T-helper 1 cell treated with Interleukin-12 subunit alpha and Interleukin-12 subunit beta and Interleukin-4 antibody, amounts not matched to agents 30 μg/mL and 1 μg/mL, for 36 hours (primary cell): ENCODE measurements around the gene ZNF836.
"Not testable (repeated sequence)": the region's sequence is repeated elsewhere in the genome, so short reads cannot be mapped to it uniquely, and the experiment has no call there.

Experiments used
- H3K27ac Mint-ChIP-seq: one replicate; pipeline ENCODE4 v1.8.0; 2021; ENCODE audit warnings: mild to moderate bottlenecking, mixed read lengths
- H3K27me3 Mint-ChIP-seq: one replicate; pipeline ENCODE4 v1.8.0; 2021; ENCODE audit warnings: low read depth, mixed read lengths
- H3K36me3 Mint-ChIP-seq: one replicate; pipeline ENCODE4 v1.8.0; 2021; ENCODE audit warnings: low read depth, mixed read lengths
- H3K4me1 Mint-ChIP-seq: one replicate; pipeline ENCODE4 v1.8.0; 2021; ENCODE audit warnings: low read depth, mixed read lengths
- H3K4me3 Mint-ChIP-seq: one replicate; pipeline ENCODE4 v1.8.0; 2021; ENCODE audit warnings: mild to moderate bottlenecking, moderate library complexity, mixed read lengths
- H3K9me3 Mint-ChIP-seq: one replicate; pipeline ENCODE4 v1.8.0; 2021; ENCODE audit warnings: mixed read lengths

Gene ZNF836

DNA sequence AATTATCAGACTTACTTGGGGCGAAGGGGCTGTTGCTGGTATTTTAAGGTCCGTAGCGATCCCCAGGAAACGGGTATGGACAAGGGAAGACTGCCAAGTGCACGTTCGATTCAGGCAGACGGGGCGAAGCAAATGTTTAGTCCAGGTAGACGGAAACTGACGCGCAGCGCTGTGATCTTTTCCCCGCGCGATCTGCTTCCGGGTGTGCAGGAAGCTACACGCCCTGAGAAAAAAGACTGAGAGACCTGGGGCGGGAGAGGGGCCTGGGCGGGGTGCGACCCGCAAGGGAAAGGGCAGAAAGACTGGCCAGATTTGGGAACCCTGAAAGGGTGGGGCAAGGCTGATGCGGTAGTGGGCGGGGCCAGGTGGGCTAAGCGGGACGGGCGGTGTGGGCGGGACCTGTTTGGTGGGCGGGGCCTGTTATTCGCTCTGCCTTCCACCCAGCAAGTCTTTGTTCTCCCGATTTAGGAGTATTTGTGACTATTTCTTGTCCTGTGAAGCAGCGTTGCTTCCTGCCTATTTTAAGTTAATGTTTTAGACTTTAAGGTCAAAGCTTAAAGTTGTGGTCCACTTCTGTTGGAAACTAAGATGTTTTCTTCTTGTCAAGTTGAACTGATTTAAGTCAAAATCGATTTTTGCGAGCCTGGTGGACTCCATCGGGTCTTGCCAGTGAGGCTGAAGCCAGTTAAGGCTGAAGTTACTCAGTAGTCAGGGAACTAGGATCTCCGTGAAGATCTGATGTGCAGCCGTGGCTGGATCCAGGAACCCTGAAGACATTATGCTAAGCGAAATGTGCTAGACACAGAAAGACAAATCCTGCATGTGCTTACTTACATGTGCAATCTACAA is at the start of gene ZNF836:
Gene ZNF836 (minus strand): TSS at position 301 of the 849 bp plus-strand sequence. CDS start 3,549 bp downstream, outside the sequence.
- H3K4me1 Mint-ChIP-seq: peaks cover 17% of the 10 kb centered on the region
- no peaks in the 10 kb centered on the region for H3K27me3 Mint-ChIP-seq
- H3K4me3 Mint-ChIP-seq: peak within 1 kb of the TSS; percentile 97
- H3K36me3 Mint-ChIP-seq: peaks cover 39% of the 10 kb centered on the region
- peaks cover 27% of the 10 kb centered on the region for H3K9me3 Mint-ChIP-seq
- peak within 1 kb of the TSS; percentile 95 for H3K27ac Mint-ChIP-seq

DNA sequence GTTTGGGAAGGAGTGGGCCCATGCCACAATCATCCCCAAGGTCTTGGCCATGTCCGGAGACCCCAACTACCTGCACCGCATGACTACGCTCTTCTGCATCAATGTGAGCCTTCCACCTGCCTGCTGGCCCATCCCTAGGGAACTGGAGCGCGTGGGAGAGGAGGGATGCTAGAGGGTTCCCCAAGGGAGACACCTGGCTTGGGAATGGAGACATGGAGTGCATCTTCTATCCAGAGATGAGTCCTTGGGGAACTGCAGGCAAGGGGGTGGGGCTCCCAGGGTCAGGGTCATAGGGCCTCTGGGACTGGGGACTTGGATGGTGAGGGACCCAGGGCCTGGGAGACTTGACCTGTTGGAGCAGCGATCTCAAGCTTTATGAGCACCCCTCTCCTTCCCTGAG is 49.6 kb upstream of the ZNF836 start:
- Mint-ChIP-seq H3K4me3 (no peak overlapping the region), H3K4me1 (no peaks in the 10 kb centered on the region), H3K9me3 (no peaks in the 10 kb centered on the region), H3K27ac (no peak overlapping the region), H3K36me3 (peaks cover 85% of the 10 kb centered on the region), H3K27me3 (no peaks in the 10 kb centered on the region)

DNA sequence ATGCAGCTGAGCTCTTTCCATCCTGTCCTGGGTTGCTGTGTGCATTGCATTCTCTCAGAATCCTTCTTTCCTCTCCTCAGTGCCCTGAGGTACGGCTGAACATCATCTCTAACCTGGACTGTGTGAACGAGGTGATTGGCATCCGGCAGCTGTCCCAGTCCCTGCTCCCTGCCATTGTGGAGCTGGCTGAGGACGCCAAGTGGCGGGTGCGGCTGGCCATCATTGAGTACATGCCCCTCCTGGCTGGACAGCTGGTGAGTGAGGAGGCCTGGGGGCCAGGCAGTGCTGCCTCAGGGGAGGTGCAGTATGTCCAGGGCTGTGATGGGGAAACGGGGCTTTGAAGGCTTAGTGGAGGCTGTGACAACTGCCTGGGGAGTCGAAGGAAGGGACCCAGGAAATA is 48.2 kb upstream of the ZNF836 start:
- Mint-ChIP-seq H3K4me1 (no peaks in the 10 kb centered on the region), H3K4me3 (no peak overlapping the region), H3K27me3 (no peaks in the 10 kb centered on the region), H3K36me3 (peaks cover 80% of the 10 kb centered on the region), H3K9me3 (no peaks in the 10 kb centered on the region), H3K27ac (no peak overlapping the region)

DNA sequence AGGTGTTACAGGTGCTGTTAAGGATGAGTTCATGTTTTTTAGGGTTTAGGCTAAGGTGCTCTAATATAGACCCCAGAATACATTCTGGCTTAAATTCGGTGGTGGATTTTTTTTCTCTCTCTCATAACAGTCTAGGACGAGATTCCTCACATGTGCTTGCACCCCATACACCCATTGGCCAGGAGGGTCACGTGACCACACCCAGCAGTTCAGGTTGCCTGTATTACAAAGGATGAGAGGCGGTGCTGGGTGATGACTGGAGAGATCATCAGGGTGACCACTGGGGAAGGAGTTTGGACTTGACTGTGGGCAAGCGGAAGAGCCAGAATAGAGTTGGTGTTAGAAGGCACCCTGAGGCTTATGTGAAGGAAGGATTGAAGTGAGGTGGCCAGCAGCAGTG is 46.2 kb upstream of the ZNF836 start:
- Mint-ChIP-seq H3K4me3 (no peak overlapping the region), H3K36me3 (peaks cover 76% of the 10 kb centered on the region), H3K27ac (peak overlapping the region; percentile 6), H3K27me3 (no peaks in the 10 kb centered on the region), H3K4me1 (no peaks in the 10 kb centered on the region), H3K9me3 (no peaks in the 10 kb centered on the region)

DNA sequence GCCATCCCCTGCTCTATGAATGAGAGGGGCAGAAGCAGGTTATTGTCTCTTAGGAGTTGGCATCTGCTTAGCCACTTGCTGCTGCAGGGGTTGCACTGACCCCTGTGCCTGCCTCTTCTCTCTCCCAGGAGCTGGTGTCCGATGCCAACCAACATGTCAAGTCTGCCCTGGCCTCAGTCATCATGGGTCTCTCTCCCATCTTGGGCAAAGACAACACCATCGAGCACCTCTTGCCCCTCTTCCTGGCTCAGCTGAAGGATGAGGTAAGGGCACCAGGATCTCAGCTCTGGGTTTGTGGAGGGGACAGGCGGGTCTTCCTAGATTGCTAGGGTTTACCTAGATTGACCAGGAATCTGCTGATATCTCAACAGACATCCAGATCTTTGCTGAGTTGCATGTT is 45.0 kb upstream of the ZNF836 start:
- Mint-ChIP-seq H3K4me3 (no peak overlapping the region), H3K27me3 (no peaks in the 10 kb centered on the region), H3K4me1 (no peaks in the 10 kb centered on the region), H3K27ac (no peak overlapping the region), H3K36me3 (peaks cover 78% of the 10 kb centered on the region), H3K9me3 (no peaks in the 10 kb centered on the region)

DNA sequence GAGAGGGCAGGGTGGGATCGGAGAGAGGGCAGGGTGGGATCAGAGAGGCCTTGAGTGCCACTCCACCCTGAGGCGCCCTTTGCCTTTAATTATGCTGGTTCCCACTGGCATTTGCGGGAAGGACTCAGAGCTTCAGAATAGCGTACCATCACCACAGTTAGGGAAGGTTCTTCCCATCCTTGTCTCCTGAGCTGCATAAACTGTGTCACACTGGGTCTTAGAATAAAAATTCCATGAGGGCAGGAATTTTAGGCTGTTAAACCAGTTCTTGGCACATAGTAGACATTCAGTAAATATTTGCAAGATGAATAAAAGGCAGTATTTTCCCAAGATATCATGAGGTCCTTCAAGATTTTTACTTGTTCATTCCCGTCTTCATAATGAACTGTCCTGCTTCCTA is 42.8 kb upstream of the ZNF836 start:
- H3K9me3 Mint-ChIP-seq: no peaks in the 10 kb centered on the region
- H3K36me3 Mint-ChIP-seq: peaks cover 70% of the 10 kb centered on the region
- H3K4me3 Mint-ChIP-seq: no peak overlapping the region
- H3K4me1 Mint-ChIP-seq: no peaks in the 10 kb centered on the region
- H3K27me3 Mint-ChIP-seq: no peaks in the 10 kb centered on the region
- H3K27ac Mint-ChIP-seq: no peak overlapping the region

DNA sequence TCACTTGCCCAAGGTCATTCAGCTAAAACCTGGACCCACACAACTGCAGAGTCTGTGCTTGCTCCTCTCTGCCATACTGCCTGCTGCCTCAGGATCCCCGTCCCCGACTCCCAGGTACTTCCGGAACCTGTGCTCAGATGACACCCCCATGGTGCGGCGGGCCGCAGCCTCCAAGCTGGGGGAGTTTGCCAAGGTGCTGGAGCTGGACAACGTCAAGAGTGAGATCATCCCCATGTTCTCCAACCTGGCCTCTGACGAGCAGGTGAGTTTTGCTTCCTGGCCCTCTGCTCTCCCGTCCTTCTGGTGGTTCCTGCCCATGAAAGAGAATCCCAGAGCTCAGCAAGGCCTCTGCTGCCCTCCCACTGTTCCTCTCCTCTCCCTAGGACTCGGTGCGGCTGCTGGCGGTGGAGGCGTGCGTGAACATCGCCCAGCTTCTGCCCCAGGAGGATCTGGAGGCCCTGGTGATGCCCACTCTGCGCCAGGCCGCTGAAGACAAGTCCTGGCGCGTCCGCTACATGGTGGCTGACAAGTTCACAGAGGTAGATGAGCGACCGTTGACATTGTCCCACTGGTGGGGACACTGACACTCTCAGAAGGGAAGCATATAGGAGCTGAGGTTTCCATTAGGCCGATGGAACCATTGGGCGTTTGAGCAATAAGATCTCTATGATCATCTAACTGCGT is 41.3 kb upstream of the ZNF836 start:
- Mint-ChIP-seq H3K4me3 (no peak overlapping the region), H3K27ac (no peak overlapping the region)

DNA sequence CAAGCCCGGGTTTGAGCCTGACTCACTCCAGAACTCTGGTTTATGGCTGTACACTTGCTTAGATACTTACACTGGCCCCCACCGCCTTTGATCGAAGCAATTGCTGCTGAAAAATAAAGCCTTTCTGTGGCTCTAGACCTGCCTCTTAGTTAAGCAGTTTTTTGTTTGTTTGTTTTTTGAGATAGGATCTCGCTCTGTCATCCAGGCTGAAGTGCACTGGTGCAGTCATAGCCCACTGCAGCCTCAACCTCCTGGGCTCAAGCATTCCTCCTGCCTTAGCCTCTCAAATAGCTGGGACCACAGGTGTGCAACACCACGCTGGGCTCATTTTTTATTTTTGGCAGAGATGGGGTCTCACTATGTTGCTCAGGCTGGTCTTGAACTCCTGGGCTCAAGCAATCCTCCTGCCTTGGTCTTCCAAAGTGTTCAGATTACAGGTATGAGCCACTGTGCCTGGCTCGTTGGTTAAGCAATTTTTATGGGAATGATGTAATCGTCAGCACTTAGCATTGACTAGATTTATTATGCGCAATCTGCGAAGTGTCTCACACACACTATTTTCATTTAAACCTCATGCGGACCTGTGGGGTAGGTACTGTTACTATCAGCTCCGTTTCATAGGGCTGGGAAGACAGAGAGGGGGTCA is 40.6 kb upstream of the ZNF836 start:
- no peaks in the 10 kb centered on the region for H3K9me3 Mint-ChIP-seq
- H3K36me3 Mint-ChIP-seq: peaks cover 55% of the 10 kb centered on the region
- no peak overlapping the region for H3K4me3 Mint-ChIP-seq
- no peak overlapping the region for H3K27ac Mint-ChIP-seq
- no peaks in the 10 kb centered on the region for H3K4me1 Mint-ChIP-seq
- no peaks in the 10 kb centered on the region for H3K27me3 Mint-ChIP-seq

More for the DNA sequence above, 41.3 kb upstream of the ZNF836 start:
- H3K27me3 Mint-ChIP-seq: no peaks in the 10 kb centered on the region
- H3K9me3 Mint-ChIP-seq: no peaks in the 10 kb centered on the region
- peaks cover 60% of the 10 kb centered on the region for H3K36me3 Mint-ChIP-seq
- no peaks in the 10 kb centered on the region for H3K4me1 Mint-ChIP-seq

DNA sequence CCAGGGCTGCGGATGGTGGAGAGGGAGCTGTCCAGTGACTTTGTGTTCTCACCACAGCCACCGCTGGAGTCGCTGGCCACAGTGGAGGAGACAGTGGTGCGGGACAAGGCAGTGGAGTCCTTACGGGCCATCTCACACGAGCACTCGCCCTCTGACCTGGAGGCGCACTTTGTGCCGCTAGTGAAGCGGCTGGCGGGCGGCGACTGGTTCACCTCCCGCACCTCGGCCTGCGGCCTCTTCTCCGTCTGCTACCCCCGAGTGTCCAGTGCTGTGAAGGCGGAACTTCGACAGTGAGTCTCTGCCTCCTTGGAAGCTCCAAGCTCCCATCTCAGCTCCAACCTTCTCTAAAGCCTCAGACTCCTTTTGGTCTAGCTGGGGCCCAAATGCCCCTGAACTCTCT is 39.8 kb upstream of the ZNF836 start:
- Mint-ChIP-seq H3K4me1 (no peaks in the 10 kb centered on the region), H3K4me3 (no peak overlapping the region), H3K27ac (no peak overlapping the region), H3K9me3 (no peaks in the 10 kb centered on the region), H3K36me3 (peaks cover 56% of the 10 kb centered on the region), H3K27me3 (no peaks in the 10 kb centered on the region)

DNA sequence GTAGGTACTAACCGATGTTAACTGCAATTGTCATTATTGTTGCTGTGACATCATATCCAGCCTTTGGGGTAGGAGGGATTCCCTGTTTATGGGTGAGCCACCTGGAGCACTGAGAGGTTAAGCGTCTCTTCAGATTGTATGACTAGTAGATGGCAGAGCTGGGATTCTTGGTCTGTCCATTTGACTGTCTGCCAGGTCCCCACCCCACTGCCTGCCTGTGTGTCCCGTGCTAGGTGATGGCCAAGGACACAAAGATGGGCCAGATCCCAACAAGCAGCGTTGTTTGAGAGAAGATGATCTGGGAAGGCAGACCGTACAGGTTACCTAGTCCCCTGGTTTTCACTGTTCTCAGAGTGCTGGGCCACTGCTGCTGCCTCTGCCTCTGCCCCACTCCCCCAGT is 35.1 kb upstream of the ZNF836 start:
- Mint-ChIP-seq H3K4me1 (peaks cover 5% of the 10 kb centered on the region), H3K27me3 (no peaks in the 10 kb centered on the region), H3K36me3 (peaks cover 61% of the 10 kb centered on the region), H3K4me3 (no peak overlapping the region), H3K9me3 (no peaks in the 10 kb centered on the region), H3K27ac (no peak overlapping the region)

DNA sequence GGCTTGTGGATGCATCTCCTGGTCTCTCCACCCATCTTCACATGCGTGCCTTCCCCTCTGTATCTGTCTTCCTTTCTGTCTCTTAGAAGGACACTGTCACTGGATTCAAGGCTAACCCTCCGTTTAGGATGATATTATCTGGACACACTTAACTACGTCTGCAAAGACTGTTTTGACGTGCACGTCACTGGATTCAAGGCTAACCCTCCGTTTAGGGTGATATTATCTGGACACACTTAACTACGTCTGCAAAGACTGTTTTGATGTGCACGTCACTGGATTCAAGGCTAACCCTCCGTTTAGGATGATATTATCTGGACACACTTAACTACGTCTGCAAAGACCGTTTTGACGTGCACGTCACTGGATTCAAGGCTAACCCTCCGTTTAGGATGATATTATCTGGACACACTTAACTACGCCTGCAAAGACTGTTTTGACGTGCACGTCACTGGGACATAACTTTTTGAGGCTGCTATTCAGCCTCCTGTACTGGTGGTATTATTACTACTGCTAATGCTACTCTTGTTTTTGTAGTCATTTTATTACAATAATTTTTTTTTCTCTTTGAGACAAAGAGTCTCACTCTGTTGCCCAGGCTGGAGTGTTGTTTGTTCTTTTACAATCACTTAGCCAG is 29.5 kb upstream of the ZNF836 start:
- H3K36me3 Mint-ChIP-seq: peaks cover 62% of the 10 kb centered on the region
- H3K27ac Mint-ChIP-seq, H3K4me1 Mint-ChIP-seq, H3K4me3 Mint-ChIP-seq, H3K9me3 Mint-ChIP-seq, H3K27me3 Mint-ChIP-seq: not testable (repeated sequence)

DNA sequence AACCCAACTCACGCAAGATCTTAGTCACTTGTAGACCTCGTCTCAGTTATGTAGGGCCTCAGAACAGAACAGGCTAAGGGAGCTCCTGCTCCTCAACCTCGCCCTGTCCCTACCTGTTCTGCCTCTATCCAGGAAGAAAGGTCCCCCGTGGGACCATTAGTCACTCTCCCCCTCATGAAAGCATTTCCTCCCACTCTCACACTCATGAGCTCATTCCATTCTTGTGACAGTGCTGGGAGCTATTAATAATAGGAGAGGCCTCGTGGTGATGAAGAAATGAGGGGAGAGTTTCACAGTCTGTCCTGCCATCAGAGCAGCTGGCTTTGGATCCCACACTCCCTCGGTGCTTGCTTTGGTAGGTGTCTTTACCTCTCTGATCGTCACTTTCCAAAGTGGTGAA is 28.6 kb upstream of the ZNF836 start:
- Mint-ChIP-seq H3K36me3 (peaks cover 61% of the 10 kb centered on the region), H3K4me3 (no peak overlapping the region), H3K27ac (no peak overlapping the region), H3K4me1 (peaks cover 7% of the 10 kb centered on the region), H3K9me3 (no peaks in the 10 kb centered on the region), H3K27me3 (no peaks in the 10 kb centered on the region)

DNA sequence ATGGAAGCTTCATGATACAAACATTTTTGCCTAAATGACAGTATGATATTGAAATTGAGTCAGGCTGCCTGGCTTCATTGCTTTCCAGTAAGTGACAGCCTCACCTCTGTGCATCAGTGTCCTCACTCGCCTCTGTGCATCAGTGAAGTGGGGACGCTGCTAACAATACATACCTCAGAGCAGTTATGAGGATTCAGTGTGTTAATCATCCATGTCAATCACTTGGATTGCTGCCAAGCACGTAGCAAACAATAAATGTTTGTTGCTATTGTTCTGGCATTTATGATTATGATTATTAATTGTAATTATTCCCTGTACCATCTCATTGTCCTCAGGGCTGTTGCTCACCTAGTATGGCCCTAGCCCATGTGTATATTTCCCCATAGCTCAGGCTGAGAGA is 27.3 kb upstream of the ZNF836 start:
- Mint-ChIP-seq H3K4me3 (no peak overlapping the region), H3K36me3 (peaks cover 59% of the 10 kb centered on the region), H3K27me3 (no peaks in the 10 kb centered on the region), H3K4me1 (peaks cover 12% of the 10 kb centered on the region), H3K27ac (no peak overlapping the region), H3K9me3 (no peaks in the 10 kb centered on the region)

DNA sequence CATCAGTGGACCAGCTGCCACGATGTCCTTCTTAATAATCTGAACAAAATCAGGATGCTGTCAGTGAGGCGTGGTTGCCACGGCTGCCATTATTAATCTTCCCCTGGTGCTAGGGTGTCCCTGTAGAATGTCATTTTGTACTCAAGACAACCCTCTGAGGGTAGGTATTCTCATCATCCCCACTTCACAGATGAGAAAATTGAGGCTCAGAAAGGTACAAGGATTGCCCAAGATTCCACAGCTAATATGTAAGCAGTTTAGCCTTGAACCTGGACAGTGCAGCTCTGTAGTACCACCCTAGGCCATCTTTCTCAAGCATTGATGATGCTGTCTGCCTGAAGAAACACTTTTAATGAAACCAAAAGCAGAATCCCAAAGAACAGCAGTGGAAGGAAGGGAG is 26.5 kb upstream of the ZNF836 start:
- H3K27ac Mint-ChIP-seq: no peak overlapping the region
- H3K27me3 Mint-ChIP-seq: no peaks in the 10 kb centered on the region
- H3K36me3 Mint-ChIP-seq: peaks cover 56% of the 10 kb centered on the region
- H3K4me3 Mint-ChIP-seq: no peak overlapping the region
- H3K9me3 Mint-ChIP-seq: no peaks in the 10 kb centered on the region
- peaks cover 14% of the 10 kb centered on the region for H3K4me1 Mint-ChIP-seq
